DND-41 (cell line): Measurements from ENCODE around the gene TMEM126B.
"Not testable (repeated sequence)": the region's sequence is repeated elsewhere in the genome, so short reads cannot be mapped to it uniquely, and the experiment has no call there.

Experiments used
- ATAC-seq: fragments of 200-7000 bp; cut with Tn5 transposase; 3 replicates; pipeline ENCODE4 v1.9.1; 2021; ENCODE audit warnings: low read depth; ENCODE audit not compliant: insufficient read depth
- DNase-seq: peaks from one replicate; pipeline ENCODE4 v3.0.0-alpha.2; 2020
- H2AFZ ChIP-seq: 2 replicates; pipeline ENCODE4 v1.6.0; 2012; ENCODE audit warnings: low read depth, low read length
- H3K27ac ChIP-seq: 2 replicates; pipeline ENCODE4 v1.5.1; 2012; ENCODE audit warnings: low read length, inconsistent platforms
- H3K27me3 ChIP-seq: fragments of 200-600 bp; sonication (generic); 2 replicates; pipeline ENCODE4 v1.6.0; 2012; ENCODE audit warnings: low read length, mild to moderate bottlenecking, inconsistent platforms; ENCODE audit not compliant: insufficient read depth, poor library complexity
- H3K36me3 ChIP-seq: 2 replicates; pipeline ENCODE4 v1.5.1; 2012; ENCODE audit warnings: low read length, inconsistent platforms; ENCODE audit not compliant: insufficient read depth
- H3K4me1 ChIP-seq: 2 replicates; pipeline ENCODE4 v1.5.1; 2012; ENCODE audit warnings: mild to moderate bottlenecking, low read length; ENCODE audit not compliant: insufficient read depth
- H3K4me2 ChIP-seq: 2 replicates; pipeline ENCODE4 v1.6.0; 2012; ENCODE audit warnings: mild to moderate bottlenecking, moderate library complexity, low read length, inconsistent platforms; ENCODE audit not compliant: insufficient read depth
- H3K4me3 ChIP-seq, 2 experiments: fragments of 200-600 bp in 1 of 2; shearing (Covaris generic) in 1 of 2; 2 replicates each; pipeline ENCODE4 v1.5.1; 2012 to 2016; ENCODE audit warnings: inconsistent platforms in 2 of 2, low read length in 2 of 2, mild to moderate bottlenecking in 2 of 2, low read depth in 1 of 2, moderate library complexity in 1 of 2
- H3K79me2 ChIP-seq: 2 replicates; pipeline ENCODE4 v1.6.0; 2012; ENCODE audit warnings: low read length, inconsistent platforms; ENCODE audit not compliant: insufficient read depth
- H3K9ac ChIP-seq: 2 replicates; pipeline ENCODE4 v1.6.0; 2012; ENCODE audit warnings: low read depth, mild to moderate bottlenecking, inconsistent platforms, low read length, moderate library complexity
- H3K9me3 ChIP-seq: 2 replicates; pipeline ENCODE4 v1.5.1; 2012; ENCODE audit warnings: low read length, moderate library complexity, mild to moderate bottlenecking, inconsistent platforms; ENCODE audit not compliant: insufficient read depth, severe bottlenecking
- H4K20me1 ChIP-seq: 2 replicates; pipeline ENCODE4 v1.6.0; 2012; ENCODE audit warnings: low read length; ENCODE audit not compliant: insufficient read depth
- EZH2 ChIP-seq: IDR thresholded peaks from 3 replicates; pipeline ENCODE4 v1.6.1; 2012; ENCODE audit warnings: borderline replicate concordance, low read depth, mild to moderate bottlenecking, moderate library complexity, low read length, inconsistent platforms; ENCODE audit not compliant: severe bottlenecking
- TF ChIP-seq, protein P1 (sequence below): IDR thresholded peaks from 2 replicates; pipeline ENCODE4 v1.5.1; 2012; ENCODE audit warnings: borderline replicate concordance, low read length, moderate library complexity, mild to moderate bottlenecking; ENCODE audit not compliant: poor library complexity, severe bottlenecking; ENCODE audit errors: extremely low read depth

TMEM126B gene

DNA sequence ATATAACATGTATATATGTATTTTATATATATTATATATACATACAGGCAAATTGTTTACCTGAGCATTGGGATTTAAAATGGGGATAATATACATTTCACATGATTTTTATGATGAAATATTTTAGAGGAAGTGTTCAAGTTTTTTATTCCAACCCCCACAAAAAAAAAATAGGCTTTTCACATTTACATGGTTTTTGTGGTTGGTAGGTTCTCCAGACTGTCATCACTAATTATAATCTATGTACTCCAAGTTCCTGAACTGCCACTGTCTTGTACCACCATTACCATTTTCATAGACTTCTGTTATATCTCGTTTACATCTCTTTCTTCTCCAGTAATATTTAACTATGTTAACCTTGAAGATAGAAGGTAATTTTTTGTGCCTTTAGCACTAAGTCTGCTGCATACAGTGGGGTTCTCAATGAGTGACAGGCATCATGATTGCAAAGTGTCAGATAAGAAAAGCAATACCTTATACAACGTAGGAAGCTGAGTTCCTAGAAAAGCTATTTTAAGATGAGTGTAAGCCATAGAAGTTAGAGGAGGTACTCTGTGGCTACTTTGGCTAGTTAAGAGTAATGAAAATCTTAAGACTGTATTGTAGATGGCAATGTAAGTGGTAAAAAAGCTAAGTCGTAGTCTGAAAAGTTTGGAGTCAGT is 24.5 kb downstream of the TMEM126B start:
- no peak for DNase-seq
- TF ChIP-seq, protein P1, sequence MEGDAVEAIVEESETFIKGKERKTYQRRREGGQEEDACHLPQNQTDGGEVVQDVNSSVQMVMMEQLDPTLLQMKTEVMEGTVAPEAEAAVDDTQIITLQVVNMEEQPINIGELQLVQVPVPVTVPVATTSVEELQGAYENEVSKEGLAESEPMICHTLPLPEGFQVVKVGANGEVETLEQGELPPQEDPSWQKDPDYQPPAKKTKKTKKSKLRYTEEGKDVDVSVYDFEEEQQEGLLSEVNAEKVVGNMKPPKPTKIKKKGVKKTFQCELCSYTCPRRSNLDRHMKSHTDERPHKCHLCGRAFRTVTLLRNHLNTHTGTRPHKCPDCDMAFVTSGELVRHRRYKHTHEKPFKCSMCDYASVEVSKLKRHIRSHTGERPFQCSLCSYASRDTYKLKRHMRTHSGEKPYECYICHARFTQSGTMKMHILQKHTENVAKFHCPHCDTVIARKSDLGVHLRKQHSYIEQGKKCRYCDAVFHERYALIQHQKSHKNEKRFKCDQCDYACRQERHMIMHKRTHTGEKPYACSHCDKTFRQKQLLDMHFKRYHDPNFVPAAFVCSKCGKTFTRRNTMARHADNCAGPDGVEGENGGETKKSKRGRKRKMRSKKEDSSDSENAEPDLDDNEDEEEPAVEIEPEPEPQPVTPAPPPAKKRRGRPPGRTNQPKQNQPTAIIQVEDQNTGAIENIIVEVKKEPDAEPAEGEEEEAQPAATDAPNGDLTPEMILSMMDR: no peak
- TF ChIP-seq EZH2: no peak
- Histone ChIP-seq H3K27ac (no peak overlapping the region), H3K27me3 (no peaks in the 10 kb centered on the region), H3K9me3 (no peaks in the 10 kb centered on the region), H3K4me1 (peaks cover 23% of the 10 kb centered on the region), H3K4me2 (no peak overlapping the region), H3K36me3 (peaks cover 41% of the 10 kb centered on the region; the same call in 1 of the 2 replicates), H2AFZ (no peak overlapping the region), H3K4me3 (no peak overlapping the region), H3K9ac (no peak overlapping the region), H3K79me2 (peaks cover 58% of the 10 kb centered on the region), H4K20me1 (peaks cover 29% of the 10 kb centered on the region; the same call in 1 of the 2 replicates)
- ATAC-seq: no peak

DNA sequence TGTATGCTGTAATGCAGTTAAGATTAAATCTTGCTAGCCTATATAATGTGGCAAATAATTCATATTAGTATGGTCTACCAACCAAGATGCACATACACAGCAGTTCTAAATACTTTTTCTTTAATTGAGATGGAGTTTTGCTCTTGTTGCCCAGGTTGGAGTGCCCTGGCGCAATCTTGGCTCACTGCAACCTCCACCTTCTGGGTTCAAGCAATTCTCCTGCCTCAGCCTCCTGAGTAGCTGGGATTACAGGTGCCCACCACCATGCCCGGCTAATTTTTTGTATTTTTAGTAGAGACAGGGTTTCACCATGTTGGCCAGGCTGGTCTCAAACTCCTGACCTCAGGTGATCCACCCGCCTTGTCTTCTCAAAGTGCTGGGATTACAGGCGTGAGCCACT is 25.9 kb downstream of the TMEM126B start:
- H3K4me2 ChIP-seq, H3K27ac ChIP-seq, H3K9ac ChIP-seq, H3K4me3 ChIP-seq, DNase-seq, H2AFZ ChIP-seq, H3K27me3 ChIP-seq, H3K9me3 ChIP-seq, ATAC-seq: not testable (repeated sequence)
- Histone ChIP-seq H3K4me1 (peaks cover 20% of the 10 kb centered on the region), H4K20me1 (peaks cover 33% of the 10 kb centered on the region; the same call in 1 of the 2 replicates), H3K36me3 (peaks cover 55% of the 10 kb centered on the region), H3K79me2 (peaks cover 58% of the 10 kb centered on the region)

DNA sequence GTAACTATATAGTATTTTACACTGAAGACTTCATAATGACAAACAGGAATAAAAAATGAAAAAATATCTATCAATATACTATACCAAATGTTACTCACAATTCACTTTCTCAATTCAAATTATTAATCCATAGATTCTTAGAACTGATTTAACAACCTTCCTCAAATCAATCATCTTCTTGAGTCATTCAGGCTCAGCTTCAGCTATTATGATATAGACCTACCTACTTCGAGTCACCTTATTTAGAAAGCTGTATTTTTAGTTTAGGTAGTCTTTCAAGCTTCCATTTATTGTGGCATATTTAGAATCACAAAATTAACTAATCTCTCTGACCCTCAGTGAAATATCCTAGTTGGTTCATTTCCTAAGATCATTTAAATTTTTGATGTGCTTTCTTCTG is 28.4 kb downstream of the TMEM126B start:
- H3K9ac ChIP-seq: no peak overlapping the region
- DNase-seq (no peak), ATAC-seq (no peak)
- H2AFZ ChIP-seq: no peak overlapping the region
- peaks cover 71% of the 10 kb centered on the region for H3K36me3 ChIP-seq
- H3K27ac ChIP-seq: no peak overlapping the region
- no peak for TF ChIP-seq EZH2
- TF ChIP-seq, protein P1: no peak
- no peaks in the 10 kb centered on the region for H3K9me3 ChIP-seq
- peaks cover 53% of the 10 kb centered on the region; the same call in 1 of the 2 replicates for H4K20me1 ChIP-seq
- peaks cover 64% of the 10 kb centered on the region for H3K79me2 ChIP-seq
- no peak overlapping the region for H3K4me2 ChIP-seq
- peaks cover 33% of the 10 kb centered on the region for H3K4me1 ChIP-seq
- no peaks in the 10 kb centered on the region for H3K27me3 ChIP-seq
- H3K4me3 ChIP-seq: no peak overlapping the region

DNA sequence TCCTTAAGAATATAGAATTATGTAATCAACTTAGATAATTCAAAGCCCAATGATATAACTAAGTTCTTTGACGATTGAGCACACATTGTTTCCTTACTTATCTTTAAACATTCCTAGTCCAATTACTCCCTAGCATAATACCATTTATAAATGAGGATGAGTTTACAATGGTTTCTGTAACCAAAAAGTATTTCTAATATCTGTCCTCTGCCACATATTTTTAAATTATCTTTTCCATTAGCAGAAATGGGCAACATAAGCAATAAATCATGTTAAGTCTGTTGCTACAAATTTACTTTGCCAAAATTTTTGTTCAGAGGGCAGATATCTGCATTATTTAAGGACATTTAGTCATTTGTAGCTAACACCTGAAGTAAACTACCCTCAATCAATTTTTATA is 29.8 kb downstream of the TMEM126B start:
- Histone ChIP-seq H4K20me1 (peaks cover 65% of the 10 kb centered on the region), H2AFZ (no peak overlapping the region), H3K27me3 (no peaks in the 10 kb centered on the region), H3K4me1 (peaks cover 47% of the 10 kb centered on the region), H3K4me3 (no peak overlapping the region), H3K9me3 (no peaks in the 10 kb centered on the region), H3K36me3 (peaks cover 82% of the 10 kb centered on the region), H3K79me2 (peaks cover 78% of the 10 kb centered on the region), H3K9ac (no peak overlapping the region), H3K27ac (no peak overlapping the region), H3K4me2 (no peak overlapping the region)
- no peak for TF ChIP-seq EZH2
- TF ChIP-seq, protein P1: no peak
- ATAC-seq (no peak), DNase-seq (no peak)
